Uterus (tissue), 4 donors: ENCODE measurements around the gene ALLC. TPM values are rescaled to one million over a fixed set of nuclear protein-coding genes. Genes with fewer than 3 reads are reported as not detected.
A peak's percentile ranks its signal among the peaks of the same experiment; 100 is the strongest.

ENCODE experiments used
- DNase-seq, 2 donors: peaks; one replicate each; pipeline ENCODE4 v3.0.0-alpha.2; 2019 to 2020
- H3K27ac ChIP-seq, 2 donors: fragments of 200-600 bp; sonication (generic); 1 replicate in 1 of 2; 2 replicates in 1 of 2; pipeline ENCODE4 v1.5.1; 2016 to 2018
- H3K27me3 ChIP-seq, 2 donors: fragments of 200-600 bp; sonication (generic); one replicate each; pipeline ENCODE4 v1.5.1; 2018 to 2019; ENCODE audit warnings: control low read depth in 1 of 2
- H3K36me3 ChIP-seq, 2 donors: fragments of 200-600 bp; sonication (generic); one replicate each; pipeline ENCODE4 v1.5.1; 2019; ENCODE audit warnings: control low read depth in 1 of 2
- H3K4me1 ChIP-seq, 2 donors: fragments of 200-600 bp; sonication (generic); one replicate each; pipeline ENCODE4 v1.5.1; 2018 to 2019; ENCODE audit warnings: control low read depth in 1 of 2
- H3K4me3 ChIP-seq, 2 donors: fragments of 200-600 bp; sonication (generic); 1 replicate in 1 of 2; 2 replicates in 1 of 2; pipeline ENCODE4 v1.5.1; 2018 to 2019; ENCODE audit warnings: mild to moderate bottlenecking in 1 of 2
- H3K9me3 ChIP-seq, 2 donors: fragments of 200-600 bp; sonication (generic); one replicate each; pipeline ENCODE4 v1.5.1; 2019; ENCODE audit warnings: control low read depth in 1 of 2
- POLR2A ChIP-seq, 2 donors: fragments of 450-650 bp; IDR thresholded peaks; one replicate each; pipeline ENCODE4 v1.6.1; 2016; ENCODE audit warnings: antibody characterized with exemption in 2 of 2, mild to moderate bottlenecking in 1 of 2, moderate library complexity in 1 of 2
- intact Hi-C: fragments of 100-400 bp; cut with DNase I; formaldehyde crosslinking; loops from one replicate; pipeline ENCODE4 v1.15.1; 2023; ENCODE audit warnings: low total_unique reads
- total RNA-seq, 4 donors: library from RNA; depleted of rRNA in 3 of 4; stranded (reverse); fragments of >200 nt in 3 of 4; gene quantifications; one replicate each; pipeline versions ENCODE4 v1.1.0 to v1.2.4, GENCODE V29; 2014 to 2023
- TF ChIP-seq, protein P1 (sequence below), 4 experiments: fragments of 200-600 bp in 2 of 4; fragments of 450-650 bp in 2 of 4; sonication (generic) in 2 of 4; IDR thresholded peaks; one replicate each; pipeline ENCODE4 v1.5.1; 2016 to 2019; ENCODE audit warnings: antibody characterized with exemption in 4 of 4, mild to moderate bottlenecking in 2 of 4, moderate library complexity in 1 of 4
- donor health status: DM: yes; HTN: yes; CAD: no.

The ALLC gene
- total RNA-seq, 4 donors from 2014 or later = not detected

DNA sequence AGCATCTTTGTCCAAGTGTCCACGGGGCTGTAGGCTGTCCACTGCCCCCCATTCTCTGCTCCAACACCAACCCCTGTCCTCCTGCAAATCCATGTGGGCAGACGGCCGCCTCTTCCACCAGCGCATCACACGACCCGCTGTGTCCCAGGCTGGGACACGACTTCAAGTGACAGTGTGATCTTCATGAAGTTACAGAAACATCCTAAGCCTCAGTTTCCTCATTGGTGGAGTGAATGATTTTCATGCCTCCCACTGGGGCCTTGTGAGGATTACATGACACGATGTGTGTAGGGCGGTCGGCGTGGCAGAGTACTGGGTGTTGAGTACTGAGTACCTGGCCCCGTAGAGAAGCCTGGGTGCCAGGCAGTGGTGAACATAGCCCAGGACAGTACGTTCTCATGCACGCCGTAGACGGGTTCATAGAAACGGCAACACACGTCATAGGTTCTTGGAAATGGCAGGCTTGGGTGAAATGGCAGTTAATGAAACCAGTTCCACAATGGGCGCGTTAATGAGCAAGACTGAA lies 9.3 kb upstream of the ALLC start:
- Histone ChIP-seq H3K36me3 (no peaks in the 10 kb centered on the region), H3K4me3 (no peak overlapping the region), H3K27me3 (no peaks in the 10 kb centered on the region), H3K9me3 (no peaks in the 10 kb centered on the region), H3K27ac (no peak overlapping the region), H3K4me1 (no peaks in the 10 kb centered on the region)
- no peak for DNase-seq
- TF ChIP-seq, protein P1, sequence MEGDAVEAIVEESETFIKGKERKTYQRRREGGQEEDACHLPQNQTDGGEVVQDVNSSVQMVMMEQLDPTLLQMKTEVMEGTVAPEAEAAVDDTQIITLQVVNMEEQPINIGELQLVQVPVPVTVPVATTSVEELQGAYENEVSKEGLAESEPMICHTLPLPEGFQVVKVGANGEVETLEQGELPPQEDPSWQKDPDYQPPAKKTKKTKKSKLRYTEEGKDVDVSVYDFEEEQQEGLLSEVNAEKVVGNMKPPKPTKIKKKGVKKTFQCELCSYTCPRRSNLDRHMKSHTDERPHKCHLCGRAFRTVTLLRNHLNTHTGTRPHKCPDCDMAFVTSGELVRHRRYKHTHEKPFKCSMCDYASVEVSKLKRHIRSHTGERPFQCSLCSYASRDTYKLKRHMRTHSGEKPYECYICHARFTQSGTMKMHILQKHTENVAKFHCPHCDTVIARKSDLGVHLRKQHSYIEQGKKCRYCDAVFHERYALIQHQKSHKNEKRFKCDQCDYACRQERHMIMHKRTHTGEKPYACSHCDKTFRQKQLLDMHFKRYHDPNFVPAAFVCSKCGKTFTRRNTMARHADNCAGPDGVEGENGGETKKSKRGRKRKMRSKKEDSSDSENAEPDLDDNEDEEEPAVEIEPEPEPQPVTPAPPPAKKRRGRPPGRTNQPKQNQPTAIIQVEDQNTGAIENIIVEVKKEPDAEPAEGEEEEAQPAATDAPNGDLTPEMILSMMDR (IDR thresholded peaks at IDR 0.05) = no peak
- TF ChIP-seq POLR2A (IDR thresholded peaks at IDR 0.05) = no peak
- intact Hi-C loops = no loop called here

DNA sequence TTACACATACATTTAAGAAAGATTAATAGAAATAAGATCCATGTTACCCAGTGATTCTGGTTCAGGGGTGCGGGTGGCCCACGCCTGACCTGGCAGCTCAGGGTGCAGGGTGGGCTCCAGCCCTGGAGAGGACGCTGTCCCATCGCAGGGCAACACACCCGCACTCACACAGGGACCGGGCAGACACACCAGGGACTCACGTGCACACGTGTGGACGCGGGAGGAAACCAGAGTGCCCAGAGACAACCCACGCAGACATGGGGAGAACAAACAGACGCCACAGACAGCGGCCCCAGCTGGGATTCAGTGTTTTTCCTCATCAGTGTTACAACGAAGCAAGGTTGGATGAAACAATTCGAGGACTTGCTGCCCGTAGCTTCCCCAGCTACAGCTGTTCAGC lies 8.4 kb upstream of the ALLC start:
- H3K36me3 ChIP-seq = no peaks in the 10 kb centered on the region
- H3K4me1 ChIP-seq = no peaks in the 10 kb centered on the region
- no peak for TF ChIP-seq POLR2A (IDR thresholded peaks at IDR 0.05)
- TF ChIP-seq, protein P1 (IDR thresholded peaks at IDR 0.05) = no peak
- no peaks in the 10 kb centered on the region for H3K27me3 ChIP-seq
- H3K9me3 ChIP-seq = no peaks in the 10 kb centered on the region
- no peak overlapping the region for H3K27ac ChIP-seq
- no peak overlapping the region for H3K4me3 ChIP-seq
- intact Hi-C loops = no loop called here
- DNase-seq = no peak

DNA sequence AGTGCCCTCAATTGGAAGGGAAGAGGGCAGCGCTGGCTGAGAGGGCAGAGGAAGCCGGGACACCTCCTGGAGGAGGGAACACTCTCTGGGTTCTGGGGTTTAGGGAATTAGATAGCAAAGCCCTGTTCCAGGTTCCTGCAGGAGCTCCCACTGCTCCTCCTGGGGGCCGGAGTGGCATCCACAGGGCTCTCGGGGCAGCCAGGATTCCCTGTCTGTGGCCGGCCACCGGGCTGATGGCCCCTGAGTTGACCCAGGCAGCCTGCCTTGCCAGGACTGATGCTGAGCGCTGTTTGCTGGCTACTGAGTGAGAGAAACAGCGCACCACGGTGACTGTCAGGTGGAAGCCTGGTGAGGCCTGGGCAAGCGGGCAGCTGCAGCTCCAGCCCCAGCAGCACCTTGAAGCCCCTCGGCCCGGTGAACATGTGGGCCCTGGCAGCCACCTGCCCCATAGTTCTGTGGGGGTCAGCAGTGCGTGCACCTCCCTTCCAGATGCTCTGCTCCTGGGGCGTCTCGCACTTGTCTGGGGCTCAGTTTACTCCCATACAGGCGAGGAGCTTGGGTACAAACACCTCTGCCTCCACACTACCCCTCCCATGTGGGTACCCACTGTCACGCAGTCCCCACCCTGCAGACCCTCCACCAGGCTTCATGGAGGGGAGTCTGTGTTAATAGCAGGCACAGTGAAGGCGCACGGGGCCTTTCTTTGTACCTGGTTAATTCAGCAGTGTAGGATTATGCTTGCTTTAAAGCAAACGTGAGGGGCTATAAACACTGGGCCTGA lies 7.7 kb upstream of the ALLC start:
- intact Hi-C loops = no loop called here
- no peaks in the 10 kb centered on the region for H3K36me3 ChIP-seq
- H3K27me3 ChIP-seq = no peaks in the 10 kb centered on the region
- TF ChIP-seq, protein P1 (IDR thresholded peaks at IDR 0.05) = no peak
- no peak for DNase-seq
- H3K4me1 ChIP-seq = no peaks in the 10 kb centered on the region
- no peak overlapping the region for H3K4me3 ChIP-seq
- no peaks in the 10 kb centered on the region for H3K9me3 ChIP-seq
- H3K27ac ChIP-seq = no peak overlapping the region

DNA sequence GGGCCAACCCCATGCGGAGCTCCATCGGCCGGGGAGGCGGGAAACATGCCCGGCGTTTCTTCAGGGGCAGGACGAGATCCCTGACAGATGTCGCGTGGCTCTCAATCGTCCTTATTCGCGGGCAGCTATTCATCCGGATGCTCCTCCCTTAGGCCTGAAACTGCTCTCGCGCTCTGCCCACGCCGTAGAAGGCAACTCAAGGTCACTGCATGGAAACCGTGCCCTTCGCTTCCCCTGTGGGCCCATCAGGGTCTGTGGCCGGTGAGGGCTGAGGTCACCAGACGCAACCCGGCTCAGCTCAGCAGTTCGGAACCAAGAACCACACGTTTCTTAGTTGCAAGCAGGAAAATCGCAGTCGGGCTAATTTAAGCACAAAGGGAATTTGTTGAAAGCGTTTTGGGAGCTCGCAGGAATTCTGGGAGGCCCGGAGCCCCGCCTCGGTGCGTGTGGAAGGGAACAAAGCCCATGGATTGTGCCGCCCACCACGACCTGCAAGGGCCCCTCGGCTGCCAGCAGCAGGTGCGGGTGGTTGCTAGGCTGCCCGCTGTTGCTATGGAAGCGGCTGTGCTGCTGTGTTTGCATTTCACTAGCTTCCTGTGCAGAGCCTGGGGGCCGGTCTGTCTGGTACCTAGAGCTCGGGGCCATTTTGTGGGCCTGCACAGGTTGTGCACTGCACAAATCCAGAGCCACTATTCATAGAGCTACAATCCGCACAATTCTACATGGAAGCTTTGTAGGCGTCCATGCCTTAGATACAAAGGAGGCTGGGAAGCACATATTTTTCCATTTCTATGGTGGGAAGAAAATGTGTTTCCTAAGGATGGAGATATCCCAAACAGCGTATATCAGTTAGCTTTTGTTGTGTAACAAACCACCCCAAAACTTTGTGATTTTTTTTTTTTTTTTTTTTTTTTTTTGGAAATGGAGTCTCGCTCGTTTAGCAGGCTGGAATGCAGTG lies 6.0 kb upstream of the ALLC start:
- TF ChIP-seq POLR2A (IDR thresholded peaks at IDR 0.05) = no peak
- TF ChIP-seq, protein P1 (IDR thresholded peaks at IDR 0.05) = no peak
- intact Hi-C loops = no loop called here
- Histone ChIP-seq H3K27ac (peak overlapping the region; percentile 66 to 67), H3K27me3 (no peaks in the 10 kb centered on the region), H3K4me1 (no peaks in the 10 kb centered on the region), H3K36me3 (no peaks in the 10 kb centered on the region), H3K9me3 (no peaks in the 10 kb centered on the region), H3K4me3 (peak overlapping the region in 1 of 2 donors; percentile 32)
- DNase-seq = no peak
